NCI-H1048 (cell line): Measurements from ENCODE around the gene SULT4A1.

ENCODE experiments used
- DNase-seq: peaks from one replicate; lab custom pipeline; 2025; lab: John Stamatoyannopoulos, UW

SULT4A1 gene

DNA sequence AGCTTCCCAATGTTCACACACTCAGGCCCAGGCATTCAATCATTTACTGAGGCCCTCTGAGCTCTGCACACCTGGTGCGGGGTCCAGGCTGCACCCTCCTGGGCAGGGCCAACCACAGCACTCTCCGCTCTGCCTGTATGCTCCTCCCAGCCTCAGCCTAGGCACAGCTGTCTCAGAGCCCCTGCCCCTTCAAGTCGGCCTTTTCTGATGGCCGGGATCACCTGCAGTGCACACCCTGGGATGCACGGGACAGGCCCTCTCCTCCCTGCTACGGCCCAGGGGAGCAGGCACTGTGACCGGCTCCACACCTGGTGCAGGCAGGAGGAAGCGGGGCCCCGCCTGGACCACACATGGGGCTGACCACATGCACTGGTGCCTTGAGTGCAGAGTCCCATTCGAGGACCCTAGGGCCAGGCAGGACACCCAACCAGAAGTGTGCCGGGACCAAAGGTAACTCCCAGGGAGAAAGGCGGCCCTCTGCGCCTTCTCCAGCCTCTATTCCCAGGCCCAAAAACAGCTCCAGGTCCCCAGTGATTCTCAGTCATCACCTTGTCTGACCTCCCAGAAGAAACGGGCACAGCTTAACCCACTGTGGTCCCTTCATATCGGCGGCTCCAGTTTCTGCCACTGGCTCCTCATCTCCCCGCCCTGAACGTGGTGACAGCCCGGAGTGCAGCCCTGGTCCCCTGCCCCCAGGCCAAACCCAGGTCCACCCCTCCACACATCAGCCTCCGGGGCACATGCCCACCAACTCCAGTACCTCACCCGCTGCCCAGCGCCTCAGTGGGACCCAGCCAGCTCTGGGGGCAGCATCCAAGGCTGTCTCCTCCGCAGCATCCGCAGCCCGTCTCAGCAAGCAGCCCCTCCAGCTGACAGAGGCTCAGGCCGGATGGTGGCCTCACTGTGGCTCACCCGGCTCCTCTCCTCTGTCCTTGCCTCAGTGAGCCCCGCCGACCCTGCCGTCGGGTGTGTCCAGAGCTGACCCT is 17.5 kb downstream of the SULT4A1 start:
- DNase-seq, result no peak

DNA sequence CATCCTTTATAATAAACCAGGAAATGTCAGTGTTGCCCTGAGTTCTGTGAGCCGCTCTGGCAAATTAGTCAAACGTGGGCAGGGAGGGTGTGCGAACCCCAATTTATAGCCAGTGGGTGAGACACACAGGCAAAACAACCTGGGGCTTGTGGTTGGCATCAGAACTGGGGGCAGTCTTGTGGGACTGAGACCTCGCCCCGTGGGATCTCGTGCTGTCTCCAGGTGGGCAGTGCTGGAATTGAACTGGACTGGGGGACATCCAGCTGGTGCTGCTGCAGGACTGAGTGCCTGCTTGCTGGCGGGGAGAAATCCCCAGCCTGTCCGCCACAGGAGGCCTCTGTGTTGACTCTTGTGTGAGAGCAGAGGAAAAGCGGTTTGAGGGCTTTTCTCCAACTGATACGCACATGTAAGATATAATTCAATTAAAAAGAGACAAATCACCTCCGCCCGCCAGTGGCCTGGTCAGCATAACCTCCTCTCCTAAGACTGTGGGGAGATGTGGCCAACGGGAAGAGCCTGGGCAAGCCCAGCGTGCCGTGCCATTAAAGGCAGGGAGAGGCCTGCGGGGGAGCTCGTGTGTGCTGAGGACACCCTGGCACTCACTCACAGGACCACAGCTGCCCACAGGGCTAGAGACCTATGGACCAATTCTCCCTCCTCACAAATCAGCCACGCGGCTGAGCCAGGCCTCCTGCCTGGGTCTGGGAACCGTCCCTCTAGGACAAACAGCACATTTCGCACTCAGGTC is 18.4 kb downstream of the SULT4A1 start:
- no peak for DNase-seq

DNA sequence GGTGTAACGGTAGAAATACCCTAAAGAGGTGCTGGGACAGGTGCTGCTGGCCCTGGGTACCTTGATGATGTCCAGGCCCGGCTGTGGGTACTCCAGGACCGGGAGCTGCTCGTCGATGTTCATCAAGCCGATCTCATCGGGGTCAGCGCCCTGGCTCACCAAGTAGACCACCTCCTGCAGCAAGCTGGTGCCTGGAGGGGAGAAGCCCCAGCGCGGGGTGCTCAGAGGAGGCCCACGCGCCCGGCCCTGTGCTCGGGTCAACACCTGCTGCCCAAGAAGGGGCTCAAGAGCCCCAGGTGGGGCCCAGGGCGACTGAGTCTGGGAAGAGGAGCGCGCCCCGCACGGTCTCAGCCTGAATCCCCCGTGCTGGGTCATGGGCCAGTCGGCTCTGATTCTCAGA is 20.6 kb downstream of the SULT4A1 start:
- no peak for DNase-seq

DNA sequence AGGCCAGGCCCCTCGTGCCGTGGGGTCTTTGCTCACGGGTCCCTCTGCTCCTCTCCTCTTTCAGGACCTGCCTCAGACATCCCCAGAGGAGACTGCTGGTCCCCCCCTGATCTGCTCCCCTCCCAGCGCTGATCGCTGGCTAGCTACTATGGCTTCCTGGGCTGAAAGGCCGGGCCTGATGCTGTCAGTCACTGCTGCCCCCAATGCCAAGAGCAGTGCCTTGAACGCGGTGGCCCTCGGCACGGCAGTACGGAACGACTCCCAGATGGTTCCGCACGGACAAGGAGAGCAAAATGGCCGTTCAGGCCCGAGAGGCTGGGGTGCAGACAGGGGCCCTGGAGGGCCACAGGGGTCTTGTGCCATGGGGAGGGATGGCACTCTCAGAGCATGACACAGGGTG is 21.5 kb downstream of the SULT4A1 start:
- DNase-seq, result no peak

DNA sequence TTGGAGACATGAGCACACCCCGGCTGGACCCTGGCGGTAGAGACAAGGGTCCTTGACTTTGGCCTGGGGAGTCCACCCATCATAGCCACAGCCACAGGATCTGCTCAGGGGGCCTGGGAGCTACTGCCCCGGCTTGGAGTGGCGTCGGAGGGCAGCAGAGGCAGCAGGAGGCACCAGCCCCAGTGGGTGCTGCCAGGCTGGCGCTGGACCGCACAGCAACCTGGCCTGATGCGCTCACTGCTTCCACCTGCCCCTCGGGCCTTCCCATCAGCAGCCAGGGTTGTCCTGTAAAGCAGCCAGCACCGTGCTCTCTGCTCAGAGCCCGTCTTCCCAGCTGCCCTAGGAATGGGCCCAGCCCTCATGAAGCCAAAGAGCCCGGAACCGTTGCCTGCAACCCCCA is 21.9 kb downstream of the SULT4A1 start:
- no peak for DNase-seq

DNA sequence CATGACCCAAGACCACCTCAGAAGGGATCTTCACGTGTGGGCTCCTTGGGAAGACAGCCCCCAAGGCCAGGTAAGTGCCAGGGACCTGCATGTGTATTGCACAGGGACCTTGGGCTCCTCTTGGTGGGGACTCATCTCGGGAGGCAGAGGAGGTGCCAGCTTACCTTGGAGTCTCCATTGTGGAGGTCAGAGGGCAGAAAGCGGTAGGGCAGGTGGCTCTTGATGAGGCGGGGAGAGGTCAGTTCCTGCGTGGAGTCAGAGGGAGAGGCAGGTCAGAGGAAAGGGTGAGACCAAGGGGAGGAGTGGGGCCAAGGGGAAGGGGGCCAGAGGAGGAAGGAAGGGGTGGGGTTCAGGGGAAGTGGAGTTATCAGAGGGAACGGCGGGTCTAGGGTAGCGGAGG is 22.5 kb downstream of the SULT4A1 start:
- DNase-seq, result no peak

DNA sequence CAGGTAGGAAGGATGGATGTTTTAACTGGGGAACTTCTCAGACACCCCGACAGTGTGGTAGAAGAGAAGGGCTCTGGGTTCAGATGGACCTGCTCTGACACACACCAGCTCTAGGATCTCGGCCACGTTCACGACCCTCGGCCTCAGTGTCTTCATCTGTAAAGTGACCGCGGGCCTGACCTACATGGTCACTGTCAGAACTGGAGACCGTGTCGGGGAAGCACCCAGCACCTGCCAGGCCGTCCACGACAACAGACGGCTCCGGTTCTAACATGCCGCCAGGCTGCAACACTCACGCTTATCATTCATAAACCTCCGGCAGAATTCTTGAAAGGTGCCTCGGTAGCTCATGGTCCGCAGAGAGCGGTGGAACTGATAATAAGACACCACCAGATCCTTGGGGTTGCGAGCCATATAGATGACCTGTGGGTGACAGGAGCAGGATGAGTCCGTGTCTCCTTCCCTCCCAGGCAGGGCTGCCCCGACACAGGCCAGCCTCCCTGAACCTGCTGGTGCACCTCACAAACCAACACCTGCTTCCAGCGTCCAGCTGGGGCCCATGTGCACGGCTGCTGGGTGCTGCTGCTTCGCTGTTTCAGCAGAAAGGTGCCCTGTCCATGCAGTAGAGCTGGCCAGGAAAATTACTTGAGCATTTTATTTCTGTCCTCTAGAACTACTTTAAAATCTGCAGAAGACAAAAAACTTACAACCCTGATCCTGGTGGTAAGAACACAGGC is 23.6 kb downstream of the SULT4A1 start:
- DNase-seq, result no peak

DNA sequence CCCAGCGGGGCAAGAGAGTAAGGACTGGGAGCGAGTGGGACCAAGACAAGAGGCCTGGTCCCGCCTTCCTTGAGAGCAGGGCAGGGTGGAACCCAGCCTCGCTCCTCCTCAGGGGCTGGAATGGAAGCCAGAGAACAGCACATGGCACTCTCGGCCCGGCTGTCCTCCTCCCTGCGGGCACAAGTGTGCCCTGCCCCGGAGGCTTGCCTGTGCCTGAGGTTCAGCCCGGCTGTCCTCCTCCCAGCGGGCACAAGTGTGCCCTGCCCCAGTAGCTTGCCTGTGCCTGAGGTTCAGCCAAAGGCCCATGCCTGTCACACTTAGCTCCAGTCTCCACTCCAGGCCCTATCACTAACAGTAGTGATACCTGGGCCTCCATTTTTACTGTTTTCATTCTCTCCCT is 24.2 kb downstream of the SULT4A1 start:
- no peak for DNase-seq

DNA sequence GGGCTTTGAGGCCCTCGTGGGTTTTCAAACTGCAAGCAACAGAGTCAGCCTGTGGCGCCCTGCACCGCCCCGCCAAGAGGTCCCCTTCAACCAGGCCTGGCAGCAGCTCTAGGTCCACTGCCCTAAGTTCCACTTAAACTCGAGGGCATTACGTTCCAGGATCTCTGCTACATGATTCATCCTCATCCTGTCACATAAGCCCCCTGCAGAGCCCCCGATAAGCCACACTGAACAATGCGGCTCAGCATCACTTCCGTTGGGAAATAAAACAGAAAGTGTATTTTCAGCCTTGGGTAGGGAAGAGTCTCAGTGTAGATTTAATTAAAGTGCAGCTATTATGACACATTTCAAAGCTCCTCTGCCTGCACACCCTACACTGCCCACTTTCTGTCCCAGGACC is 24.6 kb downstream of the SULT4A1 start:
- DNase-seq, result no peak

DNA sequence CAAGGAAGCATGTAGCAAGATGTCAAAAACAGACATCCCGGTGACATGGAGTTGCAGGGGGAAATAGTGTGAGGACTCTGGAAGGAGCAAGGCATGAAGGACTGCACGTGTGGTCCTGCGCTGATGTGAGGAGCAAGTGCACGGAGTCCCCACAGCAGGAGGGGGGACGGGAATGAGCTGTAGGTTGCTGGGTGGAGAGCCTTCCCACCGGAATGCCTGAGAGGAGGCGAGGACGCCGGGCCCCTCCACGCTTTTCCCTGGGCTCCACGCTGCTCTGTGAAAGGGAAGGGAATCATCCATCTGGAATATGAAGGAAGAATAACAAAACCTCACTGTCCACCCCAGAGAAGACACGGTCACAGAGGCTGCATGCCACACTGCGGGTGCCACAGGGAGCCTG is 26.6 kb downstream of the SULT4A1 start:
- DNase-seq, result no peak

DNA sequence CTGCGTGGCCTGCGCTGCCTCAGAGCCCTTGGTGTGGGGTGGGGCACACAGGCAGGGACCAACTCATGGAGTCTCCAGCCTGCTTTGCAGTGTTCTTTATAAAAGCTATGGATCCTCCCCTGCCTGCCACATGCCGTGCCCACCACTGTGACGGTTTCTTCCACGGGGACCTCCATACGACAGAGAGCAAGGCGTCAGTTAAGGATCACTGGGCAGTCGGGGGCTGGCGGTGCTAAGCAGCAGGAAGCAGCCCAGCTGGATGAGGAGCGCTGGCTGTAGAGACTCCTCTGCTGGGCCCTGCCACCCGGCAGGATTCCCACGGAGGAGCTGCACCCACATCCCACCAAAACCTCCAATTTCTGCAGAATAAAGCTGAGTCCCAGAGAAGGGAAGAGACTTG is 27.1 kb downstream of the SULT4A1 start:
- no peak for DNase-seq

DNA sequence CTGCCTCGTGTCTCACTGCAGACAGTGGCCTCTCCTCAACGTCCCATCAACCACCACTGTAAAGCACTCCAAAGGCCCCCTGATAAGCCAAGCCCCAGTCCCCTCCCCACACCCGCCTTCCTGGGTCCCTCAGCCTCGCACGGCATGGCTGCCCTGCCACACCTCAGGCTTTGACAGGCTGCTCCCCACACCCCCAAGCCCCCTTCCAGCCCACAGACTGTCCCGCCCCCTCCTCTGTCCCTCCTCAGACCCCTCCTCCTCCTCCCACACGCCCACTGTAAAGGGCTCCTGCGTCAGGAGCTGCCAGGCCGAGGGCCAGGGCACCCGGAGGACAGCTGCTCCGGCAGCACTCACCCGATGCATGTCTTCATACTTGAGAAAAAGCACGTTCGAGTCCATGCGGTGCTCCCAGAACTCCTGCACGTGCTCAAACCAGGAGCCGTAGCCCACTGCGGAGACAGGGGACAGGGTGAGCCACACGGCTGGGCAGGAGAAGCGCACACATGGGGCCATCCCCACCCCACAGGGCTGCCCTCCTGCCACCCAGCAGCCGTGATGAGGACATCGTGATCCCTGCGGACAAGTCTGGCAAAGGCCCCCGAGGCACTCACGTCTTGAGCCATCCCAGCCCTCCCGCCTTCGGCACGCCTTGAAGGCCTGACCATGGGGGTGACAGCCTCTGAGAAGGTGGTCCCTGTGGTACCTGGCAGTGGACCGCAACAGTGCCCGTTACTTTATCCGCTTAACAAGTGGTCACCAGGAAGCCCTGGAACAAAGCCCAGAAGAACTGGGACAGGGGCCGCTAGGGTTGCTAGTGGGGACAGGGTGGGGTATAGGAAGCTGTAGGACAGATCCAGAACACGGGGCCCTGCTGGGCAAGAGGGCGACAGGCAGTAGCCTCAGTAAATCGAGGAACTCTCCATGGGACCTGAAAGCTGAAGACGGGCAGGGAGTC is 28.8 kb downstream of the SULT4A1 start:
- DNase-seq, result no peak

DNA sequence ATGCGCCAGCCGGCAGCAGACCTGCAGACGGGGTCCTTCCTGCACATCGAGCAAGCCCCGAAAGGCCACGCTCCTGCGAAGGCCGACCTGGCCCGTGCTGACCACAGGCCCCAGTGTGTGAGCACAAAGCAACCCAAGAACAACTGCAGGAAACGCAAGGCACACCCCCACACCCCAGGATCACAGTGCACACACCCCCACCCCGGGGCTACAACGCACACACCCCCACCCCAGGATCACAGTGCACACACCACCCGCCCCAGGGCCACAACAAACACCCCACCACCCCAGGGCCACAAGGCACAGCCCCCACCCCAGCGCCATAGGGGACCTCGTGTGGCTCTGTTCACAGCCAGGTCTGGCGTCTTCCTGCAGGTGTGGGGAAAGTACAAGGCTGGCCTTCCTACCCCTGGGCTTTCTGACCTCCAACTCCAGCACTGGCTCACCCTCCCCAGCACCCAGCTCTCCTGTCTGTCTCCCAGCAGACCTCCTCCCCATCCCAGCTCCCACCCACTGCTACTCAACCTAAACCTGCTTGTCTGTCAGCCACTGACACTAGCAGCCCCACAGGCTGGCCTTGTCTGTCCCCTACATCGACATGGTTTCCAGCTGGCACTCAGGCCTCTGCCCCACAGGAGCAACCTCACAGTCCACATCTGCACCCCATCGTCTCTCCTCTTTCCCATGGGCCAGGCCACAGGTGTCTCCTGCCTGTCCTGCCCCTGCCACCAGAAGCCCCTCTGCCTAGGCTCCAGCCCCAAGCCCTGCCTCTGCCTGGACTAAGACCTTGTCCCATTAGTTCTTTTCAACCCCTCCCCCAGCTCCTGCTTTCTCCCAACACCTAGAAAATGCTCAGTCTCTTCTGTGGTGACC is 29.7 kb downstream of the SULT4A1 start:
- no peak for DNase-seq

DNA sequence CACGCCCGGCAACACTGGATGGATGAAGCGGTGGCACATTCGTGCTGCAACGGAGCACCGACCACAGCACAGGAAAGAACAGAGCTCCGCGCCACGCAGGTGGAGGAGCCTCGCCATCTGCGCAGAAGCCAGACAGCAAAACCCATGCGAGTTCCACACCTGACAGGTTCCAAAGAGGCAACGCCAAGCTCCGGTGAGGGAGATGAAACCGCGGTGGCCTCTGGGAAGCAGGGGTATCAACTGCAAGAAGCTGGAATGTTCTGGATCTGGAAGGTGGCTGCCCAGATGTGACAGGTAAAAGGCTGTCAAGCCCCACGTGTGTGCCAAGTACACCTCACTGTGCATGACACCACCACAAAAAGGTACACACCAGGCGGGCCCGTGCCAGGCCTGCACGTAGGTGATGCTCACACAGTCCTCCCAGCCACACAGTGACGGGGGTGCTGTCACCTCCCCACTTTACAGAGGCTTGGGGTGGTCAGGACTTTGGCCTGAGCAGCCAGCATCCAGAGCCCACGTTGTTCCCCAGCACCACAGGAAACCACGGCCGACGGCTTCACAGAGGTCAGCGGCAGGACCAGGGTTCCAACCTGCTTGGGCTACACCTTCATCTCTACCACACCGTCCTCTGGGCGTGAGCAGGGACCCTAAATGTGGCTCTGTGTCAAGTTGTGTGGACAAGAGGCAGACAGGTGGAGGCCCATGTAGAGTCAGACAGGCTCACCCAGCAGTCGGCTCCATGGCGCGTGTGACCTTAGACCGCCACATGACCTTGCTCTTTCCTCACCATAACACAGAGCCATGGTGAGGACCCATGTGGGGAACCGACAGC is 30.5 kb downstream of the SULT4A1 start:
- no peak for DNase-seq

DNA sequence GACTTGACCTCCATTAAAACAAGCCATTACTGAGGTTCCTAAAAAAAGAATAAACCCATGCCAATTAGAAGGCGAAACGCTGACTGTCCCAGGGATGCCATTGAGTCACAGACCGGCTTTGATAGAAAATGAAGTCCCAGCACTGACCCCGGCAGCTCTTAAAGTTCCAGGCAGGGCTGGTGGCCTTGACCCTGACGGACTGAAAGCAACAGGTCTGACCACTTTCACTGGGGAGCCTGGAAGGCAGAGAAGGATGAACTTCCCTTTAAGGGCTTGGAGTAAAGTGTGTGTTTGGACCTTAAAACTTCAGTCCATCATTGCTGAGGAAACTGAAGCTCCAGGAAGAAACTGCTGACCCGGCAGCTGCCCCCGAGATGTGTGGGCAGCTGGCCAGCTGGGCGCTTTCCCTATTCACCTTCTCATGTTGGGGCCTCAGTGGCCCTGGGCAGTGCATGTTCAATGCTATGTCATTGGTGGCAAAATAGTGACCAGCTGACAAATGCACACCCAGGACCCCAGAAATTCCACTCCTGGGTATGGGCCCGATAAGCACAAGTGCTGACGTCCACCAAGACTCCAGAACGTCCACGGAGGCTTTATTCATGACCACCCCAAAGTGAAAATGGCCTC is 31.3 kb downstream of the SULT4A1 start:
- no peak for DNase-seq

DNA sequence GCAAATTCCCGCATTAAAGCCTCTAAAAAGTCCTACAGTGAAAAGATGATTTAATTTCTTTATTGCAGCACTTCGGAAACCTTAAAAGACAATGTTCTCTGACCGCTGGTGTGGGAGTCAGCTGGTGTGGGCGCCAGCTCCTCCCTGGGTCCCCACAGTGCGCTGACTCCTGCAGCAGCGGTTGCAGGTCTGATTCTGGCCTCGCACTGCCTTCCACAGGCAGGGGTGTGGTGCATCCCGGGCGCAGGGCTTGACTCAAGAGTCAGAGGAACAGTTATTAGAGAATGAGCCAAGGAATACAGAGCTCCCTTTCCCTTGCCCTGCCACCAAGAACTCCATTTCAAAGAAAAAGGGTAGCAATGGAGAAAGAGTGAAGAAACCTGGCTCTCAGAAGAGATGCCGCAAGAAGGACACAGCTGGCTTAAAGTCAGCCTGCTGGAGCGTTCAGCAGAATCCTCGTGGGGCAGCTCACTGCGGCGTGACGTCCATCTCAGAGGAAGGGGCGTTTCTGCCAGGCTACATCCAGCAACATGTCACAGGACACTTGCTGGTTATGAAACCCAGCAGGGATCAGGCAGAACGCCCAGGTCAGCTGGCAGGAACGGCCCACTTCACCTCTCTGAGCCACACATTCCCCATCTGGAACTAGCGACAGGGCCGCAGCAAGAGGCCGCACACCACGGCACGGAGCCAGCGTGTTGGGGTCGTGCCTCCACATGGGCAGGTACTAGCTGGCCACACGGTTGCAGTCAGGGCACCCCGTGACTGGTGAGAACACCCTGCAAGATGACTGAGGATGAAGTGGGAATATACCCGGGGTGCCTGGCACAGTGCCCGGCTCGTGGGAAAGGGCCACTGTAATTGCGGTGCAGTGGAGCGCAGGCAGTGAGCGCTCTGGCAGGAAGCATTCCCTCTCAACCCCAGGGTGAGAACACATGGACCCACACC is 32.1 kb downstream of the SULT4A1 start:
- DNase-seq, result no peak

DNA sequence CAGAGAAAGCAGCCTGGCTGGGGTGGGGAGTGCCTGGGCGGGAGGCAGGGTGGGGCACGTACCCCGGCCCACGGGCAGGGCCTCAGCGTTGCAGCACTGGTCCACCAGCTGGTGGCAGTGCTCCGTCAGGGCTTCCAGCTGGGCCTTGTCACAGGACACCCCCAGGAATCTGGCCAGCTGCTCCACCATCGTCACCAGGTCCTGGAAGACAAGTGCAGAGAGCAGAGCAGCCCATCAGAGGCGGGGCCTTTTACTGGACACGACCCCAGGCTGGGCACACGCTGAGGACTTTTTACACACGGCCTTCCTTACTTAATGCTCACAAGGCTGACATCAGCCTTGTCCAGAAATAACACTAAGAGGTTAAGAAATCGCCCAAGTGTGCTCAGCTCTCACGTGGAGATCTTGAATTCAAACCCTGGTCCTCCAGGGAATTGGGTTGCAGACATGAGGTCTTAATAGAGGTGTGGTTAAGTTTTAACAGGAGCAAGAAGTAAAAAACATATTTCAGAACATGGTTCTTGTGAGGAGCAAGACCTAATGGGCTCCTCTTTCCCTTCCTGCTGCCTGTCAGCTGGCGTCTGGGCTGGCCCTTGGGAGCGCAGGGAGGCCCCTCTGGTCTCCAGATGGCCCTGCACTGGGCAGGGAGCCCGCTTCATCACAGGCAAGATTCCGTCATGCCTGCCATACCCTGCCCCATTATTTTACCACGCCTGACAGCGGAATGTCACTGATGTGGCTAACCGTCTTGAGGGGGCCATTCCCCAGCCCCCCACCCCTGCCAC is 33.1 kb downstream of the SULT4A1 start:
- DNase-seq, result no peak
